H9 (cell line): ENCODE data around the gene C6orf62. TPM values are rescaled to one million over a fixed set of nuclear protein-coding genes. Genes with fewer than 3 reads are reported as not detected.

Experiments used
- DNase-seq: peaks from one replicate; pipeline ENCODE4 v3.0.0-alpha.2; 2017
- H2AFZ ChIP-seq: one replicate; pipeline ENCODE4 v1.6.1; 2013; ENCODE audit warnings: mild to moderate bottlenecking, low read length, control low read depth, moderate library complexity
- H2AK5ac ChIP-seq: 2 replicates; pipeline ENCODE4 v1.6.1; 2013; ENCODE audit warnings: low read length, control low read depth, mixed read lengths; ENCODE audit not compliant: insufficient read length
- H2BK120ac ChIP-seq: one replicate; pipeline ENCODE4 v1.6.1; 2013; ENCODE audit warnings: low read depth, mild to moderate bottlenecking, low read length, control low read depth, inconsistent platforms; ENCODE audit not compliant: poor library complexity, severe bottlenecking
- H2BK12ac ChIP-seq: 2 replicates; pipeline ENCODE4 v1.6.1; 2013; ENCODE audit warnings: low read length, control low read depth, mixed read lengths, low read depth; ENCODE audit not compliant: insufficient read length
- H2BK15ac ChIP-seq: 2 replicates; pipeline ENCODE4 v1.6.1; 2013; ENCODE audit warnings: low read depth, low read length, control low read depth
- H2BK20ac ChIP-seq: one replicate; pipeline ENCODE4 v1.6.1; 2013; ENCODE audit warnings: low read depth, mild to moderate bottlenecking, low read length, control low read depth, inconsistent platforms; ENCODE audit not compliant: poor library complexity, severe bottlenecking
- H2BK5ac ChIP-seq: 2 replicates; pipeline ENCODE4 v1.6.1; 2013; ENCODE audit warnings: low read length, control low read depth, mixed read lengths; ENCODE audit not compliant: insufficient read length
- H3K14ac ChIP-seq: 2 replicates; pipeline ENCODE4 v1.6.1; 2013; ENCODE audit warnings: low read length, control low read depth; ENCODE audit not compliant: insufficient read depth
- H3K18ac ChIP-seq: 2 replicates; pipeline ENCODE4 v1.6.1; 2013; ENCODE audit warnings: low read depth, mild to moderate bottlenecking, mixed read lengths, low read length, control low read depth; ENCODE audit not compliant: insufficient read length
- H3K23ac ChIP-seq: 2 replicates; pipeline ENCODE4 v1.6.1; 2013; ENCODE audit warnings: low read length, control low read depth, mixed read lengths, low read depth; ENCODE audit not compliant: insufficient read length
- H3K23me2 ChIP-seq: 2 replicates; pipeline ENCODE4 v1.6.1; 2013; ENCODE audit warnings: low read depth, mild to moderate bottlenecking, mixed read lengths, low read length, control low read depth; ENCODE audit not compliant: insufficient read length, poor library complexity, severe bottlenecking
- H3K27ac ChIP-seq: 2 replicates; pipeline ENCODE4 v1.5.1; 2013; ENCODE audit warnings: low read length, control low read depth, mixed read lengths, low read depth; ENCODE audit not compliant: insufficient read length
- H3K27me3 ChIP-seq: 2 replicates; pipeline ENCODE4 v1.6.1; 2013; ENCODE audit warnings: low read length, control low read depth, inconsistent platforms; ENCODE audit not compliant: insufficient read depth
- H3K4ac ChIP-seq: 2 replicates; pipeline ENCODE4 v1.6.1; 2013; ENCODE audit warnings: low read depth, mild to moderate bottlenecking, control low read depth, inconsistent platforms, low read length, moderate library complexity
- H3K4me1 ChIP-seq: 2 replicates; pipeline ENCODE4 v1.6.1; 2013; ENCODE audit warnings: low read length, control low read depth, inconsistent platforms; ENCODE audit not compliant: insufficient read depth
- H3K4me2 ChIP-seq: 2 replicates; pipeline ENCODE4 v1.6.1; 2013; ENCODE audit warnings: low read length, control low read depth, mixed read lengths; ENCODE audit not compliant: insufficient read length, insufficient read depth
- H3K56ac ChIP-seq: 2 replicates; pipeline ENCODE4 v1.6.1; 2013; ENCODE audit warnings: low read depth, mild to moderate bottlenecking, mixed read lengths, low read length, control low read depth; ENCODE audit not compliant: insufficient read length
- H3K79me1 ChIP-seq: 2 replicates; pipeline ENCODE4 v1.6.1; 2013; ENCODE audit warnings: low read depth, mild to moderate bottlenecking, moderate library complexity, low read length, control low read depth, inconsistent platforms; ENCODE audit not compliant: insufficient read depth, poor library complexity, severe bottlenecking
- H3K79me2 ChIP-seq: 2 replicates; pipeline ENCODE4 v1.6.1; 2013; ENCODE audit warnings: low read length, control low read depth, inconsistent platforms; ENCODE audit not compliant: insufficient read depth
- H3K9ac ChIP-seq: 2 replicates; pipeline ENCODE4 v1.6.1; 2013; ENCODE audit warnings: low read length, control low read depth, mixed read lengths; ENCODE audit not compliant: insufficient read length; ENCODE audit errors: extremely low read depth
- H3K9me3 ChIP-seq: one replicate; pipeline ENCODE4 v1.6.1; 2013; ENCODE audit warnings: low read depth, low read length, inconsistent platforms; ENCODE audit not compliant: control insufficient read depth
- H3T11ph ChIP-seq: one replicate; pipeline ENCODE4 v1.6.1; 2013; ENCODE audit warnings: mild to moderate bottlenecking, low read length, control low read depth, inconsistent platforms
- H4K20me1 ChIP-seq: one replicate; pipeline ENCODE4 v1.6.1; 2013; ENCODE audit not compliant: control insufficient read depth, insufficient read length, insufficient read depth
- H4K5ac ChIP-seq: 2 replicates; pipeline ENCODE4 v1.6.1; 2013; ENCODE audit warnings: low read depth, mild to moderate bottlenecking, mixed read lengths, low read length, control low read depth; ENCODE audit not compliant: insufficient read length
- H4K8ac ChIP-seq: replicated peaks from 2 replicates; pipeline ENCODE4 v1.6.1; 2013; ENCODE audit warnings: low read length, control low read depth, mixed read lengths, low read depth; ENCODE audit not compliant: insufficient read length
- H4K91ac ChIP-seq: 2 replicates; pipeline ENCODE4 v1.6.1; 2013; ENCODE audit warnings: low read depth, mild to moderate bottlenecking, moderate library complexity, mixed read lengths, low read length, control low read depth; ENCODE audit not compliant: insufficient read length
- H3K27ac Mint-ChIP-seq, 3 experiments: 2 replicates in 2 of 3; 3 replicates in 1 of 3; pipeline ENCODE4 v1.8.0; 2020 to 2021; ENCODE audit warnings: mixed read lengths in 3 of 3, mild to moderate bottlenecking in 1 of 3, moderate library complexity in 1 of 3
- H3K27me3 Mint-ChIP-seq: 2 replicates; pipeline ENCODE4 v1.8.0; 2021; ENCODE audit warnings: low read depth, mild to moderate bottlenecking, moderate library complexity, mixed read lengths
- H3K36me3 Mint-ChIP-seq, 3 experiments: 2 replicates in 2 of 3; 3 replicates in 1 of 3; pipeline ENCODE4 v1.8.0; 2020 to 2021; ENCODE audit warnings: low read depth in 3 of 3, mixed read lengths in 3 of 3; ENCODE audit not compliant: insufficient read depth in 1 of 3
- H3K4me1 Mint-ChIP-seq, 2 experiments: 2 replicates each; pipeline ENCODE4 v1.8.0; 2020; ENCODE audit warnings: mixed read lengths in 2 of 2
- H3K4me3 Mint-ChIP-seq, 2 experiments: 2 replicates in 1 of 2; 3 replicates in 1 of 2; pipeline ENCODE4 v1.8.0; 2020 to 2021; ENCODE audit warnings: mild to moderate bottlenecking in 2 of 2, mixed read lengths in 2 of 2, moderate library complexity in 1 of 2
- H3K9me3 Mint-ChIP-seq, 2 experiments: 2 replicates in 1 of 2; 3 replicates in 1 of 2; pipeline ENCODE4 v1.8.0; 2020; ENCODE audit warnings: mild to moderate bottlenecking in 2 of 2, mixed read lengths in 2 of 2, moderate library complexity in 1 of 2
- CTCF ChIP-seq: fragments of 200-600 bp; sonication (generic); conservative IDR thresholded peaks from 3 replicates; pipeline ENCODE4 v1.8.0; 2021; ENCODE audit warnings: antibody characterized with exemption, mild to moderate bottlenecking
- WGBS: extraction: QIAGEN DNeasy Blood & Tissue Kit; methylation state at CpG from one replicate; pipeline ENCODE4 v1.1.7; 2013; ENCODE audit warnings: missing lambda C conversion rate, low lambda C conversion rate, mixed read lengths; ENCODE audit not compliant: insufficient read length; ENCODE audit errors: extremely low coverage; 5-methylcytosine and 5-hydroxymethylcytosine counted together
- total RNA-seq: library from RNA; stranded (reverse); gene quantifications from 2 replicates; pipeline ENCODE4 v1.2.1, GENCODE V29; 2021

Gene C6orf62
- total RNA-seq, 1 experiment from 2014 or later: 125 TPM

- H3K23me2 ChIP-seq: no peaks in the 10 kb centered on the region
- H3K9me3 ChIP-seq: no peaks in the 10 kb centered on the region
- Mint-ChIP-seq H3K27me3 (peaks cover 3% of the 10 kb centered on the region), H3K36me3 (peaks cover 7 to 15% (median 13%) of the 10 kb centered on the region in 3 experiments; a peak in 6 of 7 replicates), H3K27ac (no peak overlapping the region), H3K4me3 (no peak overlapping the region), H3K4me1 (peaks cover 24 to 27% of the 10 kb centered on the region in 2 experiments), H3K9me3 (no peaks in the 10 kb centered on the region; a peak in 1 of 5 replicates)
- H3K4ac ChIP-seq: no peak overlapping the region
- no peak overlapping the region for H4K91ac ChIP-seq
- no peak overlapping the region for H3K9ac ChIP-seq
- no peak overlapping the region for H3K23ac ChIP-seq
- H2AFZ ChIP-seq: no peak overlapping the region
- no peak for TF ChIP-seq CTCF
- H3K4me2 ChIP-seq: no peak overlapping the region
- H2BK12ac ChIP-seq: no peak overlapping the region
- no peaks in the 10 kb centered on the region for H3K79me2 ChIP-seq
- no peaks in the 10 kb centered on the region for H4K20me1 ChIP-seq
- H3K14ac ChIP-seq: no peak overlapping the region
- no peak overlapping the region for H3K27ac ChIP-seq
- no peak overlapping the region for H4K5ac ChIP-seq
- no peaks in the 10 kb centered on the region for H3K79me1 ChIP-seq
- H2BK120ac ChIP-seq: no peak overlapping the region
- H3T11ph ChIP-seq: no peak overlapping the region
- H2AK5ac ChIP-seq: no peak overlapping the region
- H2BK20ac ChIP-seq: no peak overlapping the region
- H2BK5ac ChIP-seq: no peak overlapping the region
- H3K27me3 ChIP-seq: no peaks in the 10 kb centered on the region
- no peak for DNase-seq
- H3K4me1 ChIP-seq: peaks cover 2% of the 10 kb centered on the region; the same call in 1 of the 2 replicates
- no peak overlapping the region for H4K8ac ChIP-seq
- no CpG with 5 or more reads among the region's 4 CpGs for WGBS
- H3K56ac ChIP-seq: no peak overlapping the region
- no peak overlapping the region for H2BK15ac ChIP-seq
- H3K18ac ChIP-seq: no peak overlapping the region
Observed at GRCh38 chr6:24686946-24687345, 32.0 kb downstream of the C6orf62 start.
